MCF 10A (cell line): ENCODE results near the gene RNGTT. TPM values are rescaled to one million over a fixed set of nuclear protein-coding genes. Genes with fewer than 3 reads are reported as not detected.
"Not testable (repeated sequence)": the region's sequence is repeated elsewhere in the genome, so short reads cannot be mapped to it uniquely, and the experiment has no call there.

Source experiments
- BruUV-seq: library from RNA; stranded (reverse); fragments of 400-500 nt; replicated peaks from 2 replicates; lab custom pipeline; 2021; lab: Mats Ljungman, UMichigan
- CTCF ChIA-PET: fragments of 300-600 bp; sonication (Branson Sonifier 250); formaldehyde crosslinking; extraction: SDS; loops from one replicate; lab custom pipeline; 2021; ENCODE audit warnings: antibody characterized with exemption, inconsistent platforms; lab: Yijun Ruan, JAX
- POLR2A ChIA-PET: fragments of 300-600, 350-650 bp; sonication (Branson Sonifier 250); formaldehyde crosslinking; extraction: SDS; loops from one replicate; lab custom pipeline; 2020; ENCODE audit warnings: antibody characterized with exemption, inconsistent platforms; lab: Yijun Ruan, JAX
- DNase-seq: peaks from one replicate; pipeline ENCODE4 v3.0.0-alpha.2; 2018; ENCODE audit not compliant: unreplicated experiment
- H3K27ac Mint-ChIP-seq: one replicate; pipeline ENCODE4 v1.8.0; 2022; ENCODE audit warnings: mild to moderate bottlenecking, low read depth, mixed read lengths; ENCODE audit not compliant: unreplicated experiment
- H3K27me3 Mint-ChIP-seq: one replicate; pipeline ENCODE4 v1.8.0; 2022; ENCODE audit warnings: mixed read lengths; ENCODE audit not compliant: insufficient read depth, unreplicated experiment
- H3K36me3 Mint-ChIP-seq: one replicate; pipeline ENCODE4 v1.8.0; 2022; ENCODE audit warnings: mild to moderate bottlenecking, moderate library complexity, mixed read lengths; ENCODE audit not compliant: insufficient read depth, unreplicated experiment
- H3K4me1 Mint-ChIP-seq: one replicate; pipeline ENCODE4 v1.8.0; 2022; ENCODE audit warnings: mixed read lengths; ENCODE audit not compliant: insufficient read depth, unreplicated experiment
- H3K4me3 Mint-ChIP-seq: one replicate; pipeline ENCODE4 v1.8.0; 2022; ENCODE audit warnings: mild to moderate bottlenecking, moderate library complexity, mixed read lengths; ENCODE audit not compliant: unreplicated experiment
- H3K9me3 Mint-ChIP-seq: one replicate; pipeline ENCODE4 v1.8.0; 2022; ENCODE audit warnings: mixed read lengths; ENCODE audit not compliant: unreplicated experiment
- intact Hi-C: fragments of 100-400 bp; cut with micrococcal nuclease; formaldehyde crosslinking; loops from 2 replicates; pipeline ENCODE4 v1.14.1; 2022
- total RNA-seq: library from RNA; stranded (reverse); gene quantifications from 2 replicates; pipeline ENCODE4 v1.2.3, GENCODE V29; 2022
- TF ChIP-seq, protein P1 (sequence below): fragments of 200-600 bp; IDR thresholded peaks from one replicate; pipeline ENCODE4 v1.8.0; 2022; ENCODE audit warnings: antibody characterized with exemption, mild to moderate bottlenecking; ENCODE audit not compliant: unreplicated experiment

RNGTT gene
- total RNA-seq, 1 experiment from 2014 or later, result 14.6 TPM

DNA sequence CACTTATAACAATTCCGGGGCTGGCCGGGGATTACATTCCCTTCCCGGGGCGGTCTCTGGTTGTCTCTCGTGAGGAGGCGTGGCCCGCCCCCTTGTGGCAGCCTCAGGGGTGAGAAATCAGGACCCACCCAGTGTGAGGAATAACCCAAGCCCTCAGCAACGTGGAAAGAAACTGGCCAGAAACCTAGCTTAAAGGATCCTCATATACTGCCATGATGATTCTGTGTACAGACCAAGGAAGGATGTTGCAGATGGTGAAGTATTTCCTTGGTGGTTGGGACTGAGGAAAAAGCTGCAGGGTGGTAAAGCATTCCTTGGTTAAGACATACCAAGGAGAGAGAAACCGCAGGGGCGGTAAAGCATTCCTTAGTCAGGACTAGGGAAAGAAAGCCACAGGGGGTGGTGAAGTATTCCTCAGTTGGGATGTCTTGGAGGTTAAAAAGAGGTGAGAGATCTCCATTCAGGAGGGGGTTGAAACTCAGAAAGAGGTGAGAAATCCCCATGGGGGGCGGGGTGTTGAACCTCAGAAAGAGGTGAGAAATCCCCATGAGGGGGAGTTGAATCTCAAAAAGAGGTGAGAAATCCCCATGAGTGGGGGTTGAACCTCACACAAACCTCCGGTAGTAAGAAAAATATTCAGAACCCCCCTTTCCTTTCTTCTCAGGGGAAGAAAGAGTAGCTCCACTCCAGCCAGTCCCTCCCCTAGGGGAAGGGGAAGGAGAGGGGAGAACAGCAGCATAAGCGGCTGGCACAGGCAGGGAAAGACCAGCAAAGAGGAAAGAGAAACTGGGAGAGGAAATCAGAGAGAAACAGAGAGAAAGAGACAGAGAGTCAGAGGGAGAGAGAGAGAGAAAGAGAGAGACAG lies 238.1 kb downstream of the RNGTT start:
- BruUV-seq, result no TSS peak
- CTCF ChIA-PET, result interaction anchor here (0.7 kb wide), 1 partner anchor 184 kb away, joined by 3 read pairs; no protein-coding TSS in a partner anchor
- H3K4me3 Mint-ChIP-seq, result no peak overlapping the region
- TF ChIP-seq, protein P1, sequence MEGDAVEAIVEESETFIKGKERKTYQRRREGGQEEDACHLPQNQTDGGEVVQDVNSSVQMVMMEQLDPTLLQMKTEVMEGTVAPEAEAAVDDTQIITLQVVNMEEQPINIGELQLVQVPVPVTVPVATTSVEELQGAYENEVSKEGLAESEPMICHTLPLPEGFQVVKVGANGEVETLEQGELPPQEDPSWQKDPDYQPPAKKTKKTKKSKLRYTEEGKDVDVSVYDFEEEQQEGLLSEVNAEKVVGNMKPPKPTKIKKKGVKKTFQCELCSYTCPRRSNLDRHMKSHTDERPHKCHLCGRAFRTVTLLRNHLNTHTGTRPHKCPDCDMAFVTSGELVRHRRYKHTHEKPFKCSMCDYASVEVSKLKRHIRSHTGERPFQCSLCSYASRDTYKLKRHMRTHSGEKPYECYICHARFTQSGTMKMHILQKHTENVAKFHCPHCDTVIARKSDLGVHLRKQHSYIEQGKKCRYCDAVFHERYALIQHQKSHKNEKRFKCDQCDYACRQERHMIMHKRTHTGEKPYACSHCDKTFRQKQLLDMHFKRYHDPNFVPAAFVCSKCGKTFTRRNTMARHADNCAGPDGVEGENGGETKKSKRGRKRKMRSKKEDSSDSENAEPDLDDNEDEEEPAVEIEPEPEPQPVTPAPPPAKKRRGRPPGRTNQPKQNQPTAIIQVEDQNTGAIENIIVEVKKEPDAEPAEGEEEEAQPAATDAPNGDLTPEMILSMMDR, result no peak
- H3K4me1 Mint-ChIP-seq, result peaks cover 5% of the 10 kb centered on the region
- H3K9me3 Mint-ChIP-seq, result no peaks in the 10 kb centered on the region
- H3K36me3 Mint-ChIP-seq, result no peaks in the 10 kb centered on the region
- DNase-seq, result no peak
- H3K27me3 Mint-ChIP-seq, result no peaks in the 10 kb centered on the region
- intact Hi-C loops, result no loop called here
- POLR2A ChIA-PET, result no interaction called here
- no peak overlapping the region for H3K27ac Mint-ChIP-seq

DNA sequence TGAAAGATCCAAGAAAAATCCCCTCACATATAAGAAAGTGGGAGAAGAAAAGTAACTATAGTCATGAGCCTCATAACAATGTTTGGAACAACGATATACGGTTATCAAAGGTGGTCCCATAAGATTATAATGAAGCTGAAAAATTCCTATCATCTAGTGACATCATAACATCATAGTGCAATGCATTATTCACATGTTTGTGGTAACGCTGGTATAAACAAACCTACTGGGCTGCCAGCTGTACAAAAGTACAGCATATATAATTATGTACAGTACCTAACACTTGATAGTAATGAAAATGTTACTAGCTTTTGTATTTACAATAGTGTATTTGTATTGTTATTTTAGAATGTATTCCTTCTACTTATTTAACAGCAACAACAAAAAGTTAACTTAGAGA lies 240.7 kb downstream of the RNGTT start:
- H3K4me1 Mint-ChIP-seq, result no peaks in the 10 kb centered on the region
- H3K9me3 Mint-ChIP-seq, result no peaks in the 10 kb centered on the region
- BruUV-seq, result no TSS peak
- no peak overlapping the region for H3K27ac Mint-ChIP-seq
- H3K36me3 Mint-ChIP-seq, result no peaks in the 10 kb centered on the region
- no peak overlapping the region for H3K4me3 Mint-ChIP-seq
- POLR2A ChIA-PET, result no interaction called here
- intact Hi-C loops, result no loop called here
- CTCF ChIA-PET, result no interaction called here
- no peaks in the 10 kb centered on the region for H3K27me3 Mint-ChIP-seq
- TF ChIP-seq, protein P1, result no peak
- DNase-seq, result no peak

DNA sequence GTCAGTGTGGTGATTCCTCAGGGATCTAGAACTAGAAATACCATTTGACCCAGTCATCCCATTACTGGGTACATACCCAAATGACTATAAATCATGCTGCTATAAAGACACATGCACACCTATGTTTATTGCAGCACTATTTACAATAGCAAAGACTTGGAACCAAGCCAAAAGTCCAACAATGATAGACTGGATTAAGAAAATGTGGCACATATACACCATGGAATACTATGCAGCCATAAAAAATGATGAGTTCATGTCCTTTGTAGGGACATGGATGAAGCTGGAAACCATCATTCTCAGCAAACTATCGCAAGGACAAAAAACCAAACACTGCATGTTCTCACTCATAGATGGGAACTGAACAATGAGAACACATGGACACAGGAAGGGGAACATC lies 247.0 kb downstream of the RNGTT start:
- H3K27me3 Mint-ChIP-seq, H3K4me3 Mint-ChIP-seq, CTCF ChIA-PET, BruUV-seq, H3K27ac Mint-ChIP-seq, intact Hi-C loops, DNase-seq, POLR2A ChIA-PET, H3K9me3 Mint-ChIP-seq, H3K36me3 Mint-ChIP-seq, H3K4me1 Mint-ChIP-seq: not testable (repeated sequence)

DNA sequence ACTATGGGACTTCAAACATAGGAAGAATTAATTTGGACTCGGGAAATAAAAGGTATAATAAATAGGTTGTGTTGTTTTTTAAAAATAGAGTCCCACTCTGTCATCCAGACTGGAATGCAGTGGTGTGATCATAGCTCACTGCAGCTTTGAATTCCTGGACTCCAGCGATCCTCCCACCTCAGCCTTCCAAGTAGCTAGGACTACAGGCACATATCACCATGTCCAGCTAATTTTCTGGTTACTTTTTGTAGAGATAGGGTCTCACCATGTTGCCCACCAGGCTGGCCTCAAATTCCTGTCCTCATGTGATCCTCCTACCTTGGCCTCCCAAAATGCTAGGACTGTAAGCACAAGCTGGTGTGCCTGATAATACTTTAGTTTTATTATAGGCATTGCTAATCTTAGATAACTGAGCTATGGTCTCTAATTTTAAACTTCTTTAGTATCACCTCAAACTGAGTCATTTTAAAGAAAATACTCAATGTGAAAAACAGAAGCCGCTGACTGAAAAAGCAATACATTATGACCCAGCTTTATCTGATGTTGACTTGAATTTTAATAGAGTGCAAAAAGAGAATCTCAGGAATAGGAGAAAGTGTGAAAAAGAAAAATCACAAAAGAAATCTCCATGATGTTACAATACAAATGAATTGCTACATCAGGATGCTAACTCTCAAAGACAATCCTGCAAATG lies 251.0 kb downstream of the RNGTT start:
- no peak overlapping the region for H3K4me3 Mint-ChIP-seq
- POLR2A ChIA-PET, result no interaction called here
- no peak for DNase-seq
- TF ChIP-seq, protein P1, result no peak
- H3K9me3 Mint-ChIP-seq, result no peaks in the 10 kb centered on the region
- intact Hi-C loops, result no loop called here
- H3K36me3 Mint-ChIP-seq, result no peaks in the 10 kb centered on the region
- CTCF ChIA-PET, result interaction anchor here (0.5 kb wide), 1 partner anchor 1717 kb away, joined by 3 read pairs; no protein-coding TSS in a partner anchor
- no peaks in the 10 kb centered on the region for H3K4me1 Mint-ChIP-seq
- no peak overlapping the region for H3K27ac Mint-ChIP-seq
- no TSS peak for BruUV-seq
- no peaks in the 10 kb centered on the region for H3K27me3 Mint-ChIP-seq
